Cardiac muscle cell (in vitro differentiated cells and primary cell): ENCODE results near the gene SPAG16. TPM values are rescaled to one million over a fixed set of nuclear protein-coding genes. Genes with fewer than 3 reads are reported as not detected.

Source experiments
- DNase-seq, 2 donors: peaks; one replicate each; pipeline versions ENCODE4 v3.0.0 to v3.0.0-alpha.2; 2010 to 2017; ENCODE audit warnings: low read depth in 1 of 2, low spot score in 1 of 2
- H3K27ac ChIP-seq: fragments of 200-600 bp; sonication (generic); 2 replicates; pipeline ENCODE4 v1.5.1; 2016
- H3K27me3 ChIP-seq: fragments of 200-600 bp; sonication (generic); 2 replicates; pipeline ENCODE4 v1.6.0; 2016; ENCODE audit warnings: control low read depth
- H3K36me3 ChIP-seq: fragments of 200-600 bp; sonication (generic); 2 replicates; pipeline ENCODE4 v1.5.1; 2016; ENCODE audit warnings: control low read depth
- H3K4me1 ChIP-seq: fragments of 200-600 bp; sonication (generic); 2 replicates; pipeline ENCODE4 v1.8.1; 2017; ENCODE audit warnings: low read depth, mild to moderate bottlenecking, mixed run types
- H3K4me3 ChIP-seq: fragments of 200-600 bp; sonication (generic); 2 replicates; pipeline ENCODE4 v1.5.1; 2016; ENCODE audit warnings: mild to moderate bottlenecking
- H3K9me3 ChIP-seq: fragments of 200-600 bp; sonication (generic); 2 replicates; pipeline ENCODE4 v1.5.1; 2017; ENCODE audit warnings: low read depth, mild to moderate bottlenecking, control low read depth
- CTCF ChIP-seq: IDR thresholded peaks from 2 replicates; pipeline ENCODE4 v1.5.1; 2012; ENCODE audit warnings: low read depth, mild to moderate bottlenecking, low read length
- polyA plus RNA-seq: library from polyadenylated mRNA; unstranded; fragments of >200 nt; fragmentation: Nextera tagmentation; extraction: Ambion mirVana; gene quantifications from 2 replicates; pipeline ENCODE4 v1.2.1, GENCODE V29; 2016
- total RNA-seq: library from RNA; depleted of rRNA; stranded (reverse); fragments of >200 nt; gene quantifications from 2 replicates; pipeline ENCODE4 v1.2.3, GENCODE V29; 2016

The SPAG16 gene
- total and polyA plus RNA-seq, 2 experiments from 2014 or later: 32.8 to 57.9 TPM

- no peak for TF ChIP-seq CTCF
- H3K4me1 ChIP-seq: peaks cover 29% of the 10 kb centered on the region
- H3K27ac ChIP-seq: peak overlapping the region; percentile 83
- H3K36me3 ChIP-seq: no peaks in the 10 kb centered on the region
- H3K9me3 ChIP-seq: no peaks in the 10 kb centered on the region
- DNase-seq: no peak
- no peak overlapping the region for H3K4me3 ChIP-seq
- H3K27me3 ChIP-seq: no peaks in the 10 kb centered on the region
These were observed 480.6 kb downstream of the SPAG16 start for GRCh38 chr2:213764849-213765248.

- no peak for DNase-seq
- Histone ChIP-seq H3K27me3 (no peaks in the 10 kb centered on the region), H3K9me3 (no peaks in the 10 kb centered on the region), H3K4me1 (peaks cover 29% of the 10 kb centered on the region), H3K27ac (peak overlapping the region; percentile 83), H3K4me3 (no peak overlapping the region), H3K36me3 (no peaks in the 10 kb centered on the region)
- TF ChIP-seq CTCF: no peak
These were observed 481.8 kb downstream of the SPAG16 start for GRCh38 chr2:213766062-213766461.

- Histone ChIP-seq H3K9me3 (no peaks in the 10 kb centered on the region), H3K27me3 (no peaks in the 10 kb centered on the region), H3K4me3 (no peak overlapping the region), H3K36me3 (no peaks in the 10 kb centered on the region), H3K4me1 (peaks cover 29% of the 10 kb centered on the region), H3K27ac (peak overlapping the region; percentile 83)
- peak in 1 of 2 donors; percentile 85 for DNase-seq
- TF ChIP-seq CTCF: no peak
These were observed 482.2 kb downstream of the SPAG16 start for GRCh38 chr2:213766465-213766901.

GRCh38 chr2:213787869-213788268 is 503.6 kb downstream of the SPAG16 start:
- no peak for TF ChIP-seq CTCF
- Histone ChIP-seq H3K27me3 (no peaks in the 10 kb centered on the region), H3K27ac (no peak overlapping the region), H3K36me3 (no peaks in the 10 kb centered on the region), H3K4me1 (no peaks in the 10 kb centered on the region), H3K4me3 (no peak overlapping the region), H3K9me3 (no peaks in the 10 kb centered on the region)
- DNase-seq: no peak

- Histone ChIP-seq H3K4me3 (no peak overlapping the region), H3K27me3 (no peaks in the 10 kb centered on the region), H3K27ac (no peak overlapping the region), H3K9me3 (no peaks in the 10 kb centered on the region), H3K36me3 (no peaks in the 10 kb centered on the region), H3K4me1 (no peaks in the 10 kb centered on the region)
- TF ChIP-seq CTCF: no peak
- no peak for DNase-seq
These were observed 505.7 kb downstream of the SPAG16 start for GRCh38 chr2:213789940-213790339.

- Histone ChIP-seq H3K9me3 (no peaks in the 10 kb centered on the region), H3K27me3 (no peaks in the 10 kb centered on the region), H3K36me3 (no peaks in the 10 kb centered on the region), H3K4me1 (no peaks in the 10 kb centered on the region), H3K27ac (no peak overlapping the region), H3K4me3 (no peak overlapping the region)
- TF ChIP-seq CTCF: no peak
- no peak for DNase-seq
These were observed 507.8 kb downstream of the SPAG16 start for GRCh38 chr2:213792045-213792444.
